CD4-positive, alpha-beta memory T cell (primary cell): ENCODE data around the gene FHIT. TPM values are rescaled to one million over a fixed set of nuclear protein-coding genes. Genes with fewer than 3 reads are reported as not detected.

Source experiments
- CTCF ChIA-PET: fragments of 350-600 bp; sonication (Branson Sonifier 250); formaldehyde crosslinking; loops from one replicate; lab custom pipeline; 2021; ENCODE audit warnings: inconsistent platforms; ENCODE audit not compliant: partially characterized antibody; lab: Charles Lee
- POLR2A ChIA-PET: fragments of 350-600 bp; sonication (Branson Sonifier 250); formaldehyde crosslinking; loops from one replicate; lab custom pipeline; 2021; ENCODE audit not compliant: partially characterized antibody; lab: Charles Lee
- DNase-seq, 5 donors: peaks; one replicate each; pipeline versions ENCODE4 v3.0.0 to v3.0.0-alpha.2; 2020 to 2022; ENCODE audit warnings: mixed read lengths in 1 of 5
- H3K27ac ChIP-seq: one replicate; pipeline ENCODE4 v1.7.0; 2013; ENCODE audit warnings: low read depth, low read length
- H3K27me3 ChIP-seq: 2 replicates; pipeline ENCODE4 v1.7.0; 2013; ENCODE audit warnings: mild to moderate bottlenecking, low read length, moderate library complexity; ENCODE audit not compliant: insufficient read depth
- H3K36me3 ChIP-seq: 2 replicates; pipeline ENCODE4 v1.7.0; 2013; ENCODE audit warnings: mild to moderate bottlenecking, low read length, moderate library complexity; ENCODE audit not compliant: insufficient read depth
- H3K4me1 ChIP-seq: 2 replicates; pipeline ENCODE4 v1.7.0; 2013; ENCODE audit warnings: mild to moderate bottlenecking, low read length, moderate library complexity; ENCODE audit not compliant: insufficient read depth
- H3K4me3 ChIP-seq, 2 donors: one replicate each; pipeline ENCODE4 v1.7.0; 2013; ENCODE audit warnings: low read length in 2 of 2, mild to moderate bottlenecking in 1 of 2
- H3K9me3 ChIP-seq, 2 donors: one replicate each; pipeline ENCODE4 v1.7.0; 2013; ENCODE audit warnings: low read length in 2 of 2, control low read depth in 1 of 2; ENCODE audit not compliant: control insufficient read depth in 1 of 2
- H3K27ac Mint-ChIP-seq, 7 donors: one replicate each; pipeline ENCODE4 v1.8.0; 2020 to 2021; ENCODE audit warnings: mixed read lengths in 7 of 7, mild to moderate bottlenecking in 6 of 7, inconsistent platforms in 3 of 7, moderate library complexity in 3 of 7
- H3K27me3 Mint-ChIP-seq, 2 donors: one replicate each; pipeline ENCODE4 v1.8.0; 2020 to 2021; ENCODE audit warnings: mixed read lengths in 2 of 2
- H3K36me3 Mint-ChIP-seq, 2 donors: one replicate each; pipeline ENCODE4 v1.8.0; 2020 to 2021; ENCODE audit warnings: mixed read lengths in 2 of 2, inconsistent platforms in 1 of 2, mild to moderate bottlenecking in 1 of 2
- H3K4me1 Mint-ChIP-seq, 4 donors: one replicate each; pipeline ENCODE4 v1.8.0; 2020 to 2021; ENCODE audit warnings: mixed read lengths in 4 of 4, mild to moderate bottlenecking in 1 of 4
- H3K4me3 Mint-ChIP-seq, 8 donors: one replicate each; pipeline ENCODE4 v1.8.0; 2020 to 2021; ENCODE audit warnings: mixed read lengths in 8 of 8, mild to moderate bottlenecking in 7 of 8, moderate library complexity in 6 of 8, inconsistent platforms in 3 of 8
- H3K9me3 Mint-ChIP-seq, 8 donors: one replicate each; pipeline ENCODE4 v1.8.0; 2020 to 2021; ENCODE audit warnings: mixed read lengths in 8 of 8, mild to moderate bottlenecking in 5 of 8, inconsistent platforms in 3 of 8, moderate library complexity in 1 of 8
- intact Hi-C: fragments of 100-400 bp; cut with micrococcal nuclease; formaldehyde crosslinking; loops from one replicate; pipeline ENCODE4 v1.15.1; 2023
- polyA plus RNA-seq, 2 donors: library from polyadenylated mRNA; unstranded; fragments of 300-500 nt; fragmentation: Illumina TruSeq; gene quantifications; one replicate each; pipeline ENCODE4 v1.2.3, GENCODE V29; 2021
- total RNA-seq, 2 experiments: library from RNA; stranded (reverse); gene quantifications; one replicate each; pipeline ENCODE4 v1.2.3, GENCODE V29; 2021

The FHIT gene
- total and polyA plus RNA-seq, 4 experiments from 2014 or later: 8.5 to 58.7 (median 33.2) TPM

DNA sequence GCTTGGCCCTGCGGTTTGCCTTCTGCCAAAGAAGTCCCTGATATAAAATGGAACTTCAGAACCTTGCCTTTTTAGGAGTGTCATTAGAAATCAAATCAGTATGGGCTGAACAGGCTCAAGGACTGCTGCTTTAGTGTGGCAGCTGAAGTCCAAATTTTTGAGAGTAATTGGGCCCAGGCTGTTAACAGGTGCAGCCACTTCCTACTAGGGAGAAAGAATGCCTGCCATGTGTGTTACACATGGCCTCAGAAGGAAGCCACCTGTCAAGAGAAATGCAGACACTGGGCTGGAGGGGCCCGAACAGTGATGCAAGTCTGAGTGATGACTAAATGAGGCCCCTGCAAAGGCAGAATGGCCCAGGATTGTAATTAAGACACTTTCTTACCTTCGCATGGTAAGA lies 1414.7 kb downstream of the FHIT start:
- H3K4me1 ChIP-seq: peaks cover 14% of the 10 kb centered on the region
- POLR2A ChIA-PET: no interaction called here
- H3K36me3 ChIP-seq: no peaks in the 10 kb centered on the region
- intact Hi-C loops: no loop called here
- H3K27me3 Mint-ChIP-seq: no peaks in the 10 kb centered on the region
- H3K27ac ChIP-seq: no peak overlapping the region
- H3K4me3 ChIP-seq: no peak overlapping the region
- H3K36me3 Mint-ChIP-seq: peaks cover 0 to 5% of the 10 kb centered on the region in 2 donors
- peaks cover 12 to 26% (median 18%) of the 10 kb centered on the region in 4 donors for H3K4me1 Mint-ChIP-seq
- peaks cover 0 to 4% (median 0%) of the 10 kb centered on the region in 8 donors for H3K9me3 Mint-ChIP-seq
- CTCF ChIA-PET: interaction anchor here (1.0 kb wide), 1 partner anchor 21 kb away, joined by 3 read pairs; no protein-coding TSS in a partner anchor
- H3K4me3 Mint-ChIP-seq: no peak overlapping the region
- no peaks in the 10 kb centered on the region for H3K27me3 ChIP-seq
- H3K9me3 ChIP-seq: no peaks in the 10 kb centered on the region
- no peak overlapping the region for H3K27ac Mint-ChIP-seq
- DNase-seq: no peak

GRCh38 chr3:59832702-59833101 lies 1418.5 kb downstream of the FHIT start:
- Histone ChIP-seq H3K9me3 (no peaks in the 10 kb centered on the region), H3K4me1 (no peaks in the 10 kb centered on the region), H3K27ac (no peak overlapping the region), H3K4me3 (no peak overlapping the region), H3K36me3 (no peaks in the 10 kb centered on the region), H3K27me3 (no peaks in the 10 kb centered on the region)
- no peak for DNase-seq
- Mint-ChIP-seq H3K9me3 (peaks cover 0 to 4% (median 0%) of the 10 kb centered on the region in 8 donors), H3K27me3 (no peaks in the 10 kb centered on the region), H3K36me3 (peaks cover 0 to 5% of the 10 kb centered on the region in 2 donors), H3K4me1 (peaks cover 0 to 5% (median under 1%) of the 10 kb centered on the region in 4 donors), H3K4me3 (no peak overlapping the region), H3K27ac (no peak overlapping the region)
- ChIA-PET POLR2A (no interaction called here), CTCF (interaction anchor here (1.2 kb wide), 1 partner anchor 25 kb away, joined by 4 read pairs; no protein-coding TSS in a partner anchor)
- intact Hi-C loops: no loop called here

DNA sequence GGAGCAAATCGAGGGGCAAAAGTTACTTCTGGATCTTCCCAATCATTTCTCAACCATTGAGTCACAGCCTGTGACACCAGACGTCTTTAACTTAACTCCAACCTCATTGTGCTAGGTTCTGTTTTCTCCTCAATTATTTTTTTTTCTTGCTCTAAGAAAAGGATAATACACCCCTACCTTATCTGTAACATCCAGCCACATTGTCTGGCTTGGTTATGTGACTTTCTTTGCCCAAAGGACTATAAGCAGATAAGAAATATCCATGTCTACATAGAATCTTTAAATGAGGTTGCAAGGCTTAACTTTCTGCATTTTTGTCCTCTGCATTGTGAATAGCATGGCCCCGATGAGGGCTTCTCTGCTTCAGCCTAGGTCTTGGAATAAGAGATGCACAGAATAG lies 1419.0 kb downstream of the FHIT start:
- Mint-ChIP-seq H3K4me3 (no peak overlapping the region), H3K4me1 (peaks cover 0 to 5% (median under 1%) of the 10 kb centered on the region in 4 donors), H3K27me3 (no peaks in the 10 kb centered on the region), H3K36me3 (peaks cover 0 to 5% of the 10 kb centered on the region in 2 donors), H3K27ac (no peak overlapping the region), H3K9me3 (peaks cover 0 to 4% (median 0%) of the 10 kb centered on the region in 8 donors)
- ChIA-PET CTCF (interaction anchor here (1.2 kb wide), 1 partner anchor 25 kb away, joined by 4 read pairs; no protein-coding TSS in a partner anchor), POLR2A (no interaction called here)
- Histone ChIP-seq H3K27ac (no peak overlapping the region), H3K27me3 (no peaks in the 10 kb centered on the region), H3K4me1 (no peaks in the 10 kb centered on the region), H3K36me3 (no peaks in the 10 kb centered on the region), H3K9me3 (no peaks in the 10 kb centered on the region), H3K4me3 (no peak overlapping the region)
- DNase-seq: no peak
- intact Hi-C loops: no loop called here

- Histone ChIP-seq H3K36me3 (no peaks in the 10 kb centered on the region), H3K4me3 (no peak overlapping the region), H3K27ac (no peak overlapping the region), H3K27me3 (no peaks in the 10 kb centered on the region), H3K4me1 (no peaks in the 10 kb centered on the region), H3K9me3 (no peaks in the 10 kb centered on the region)
- H3K27me3 Mint-ChIP-seq: no peaks in the 10 kb centered on the region
- H3K27ac Mint-ChIP-seq: no peak overlapping the region
- H3K36me3 Mint-ChIP-seq: peaks cover 0 to 5% of the 10 kb centered on the region in 2 donors
- ChIA-PET CTCF (no interaction called here), POLR2A (no interaction called here)
- no peak for DNase-seq
- peaks cover 0 to 8% (median 2%) of the 10 kb centered on the region in 4 donors for H3K4me1 Mint-ChIP-seq
- peaks cover 0 to 4% (median 0%) of the 10 kb centered on the region in 8 donors for H3K9me3 Mint-ChIP-seq
- no peak overlapping the region for H3K4me3 Mint-ChIP-seq
- intact Hi-C loops: no loop called here
Measured at GRCh38 chr3:59831394-59831793, 1419.9 kb downstream of the FHIT start.

DNA sequence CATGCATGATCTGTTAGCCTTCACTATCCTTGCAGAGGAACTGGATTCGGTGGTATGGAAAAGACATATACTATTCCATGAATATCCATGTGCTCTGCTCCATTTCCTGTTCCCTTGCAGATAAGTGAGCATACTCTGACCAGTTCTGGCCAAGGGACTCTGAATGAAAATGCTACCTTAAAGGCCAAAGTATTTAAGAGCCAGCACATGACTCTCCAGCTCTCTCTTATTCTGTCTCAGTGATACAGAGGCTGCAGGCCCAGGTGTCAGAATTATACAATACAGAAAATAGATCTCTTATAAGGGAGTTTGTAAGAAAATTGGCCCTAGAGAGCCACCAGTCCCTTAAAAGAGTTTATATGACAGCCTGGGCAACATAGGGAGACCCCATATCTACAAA lies 1421.7 kb downstream of the FHIT start:
- ChIA-PET POLR2A (no interaction called here), CTCF (no interaction called here)
- Histone ChIP-seq H3K4me1 (no peaks in the 10 kb centered on the region), H3K4me3 (no peak overlapping the region), H3K36me3 (no peaks in the 10 kb centered on the region), H3K9me3 (no peaks in the 10 kb centered on the region), H3K27me3 (no peaks in the 10 kb centered on the region), H3K27ac (no peak overlapping the region)
- H3K36me3 Mint-ChIP-seq: no peaks in the 10 kb centered on the region
- DNase-seq: no peak
- H3K27ac Mint-ChIP-seq: no peak overlapping the region
- no peak overlapping the region for H3K4me3 Mint-ChIP-seq
- intact Hi-C loops: no loop called here
- no peaks in the 10 kb centered on the region for H3K27me3 Mint-ChIP-seq
- peaks cover 0 to 16% (median 3%) of the 10 kb centered on the region in 4 donors for H3K4me1 Mint-ChIP-seq
- no peaks in the 10 kb centered on the region for H3K9me3 Mint-ChIP-seq

- H3K9me3 Mint-ChIP-seq: peaks cover 0 to 2% (median 0%) of the 10 kb centered on the region in 8 donors
- POLR2A ChIA-PET: no interaction called here
- no peak for DNase-seq
Measured at GRCh38 chr3:59824876-59825275, 1426.4 kb downstream of the FHIT start.

GRCh38 chr3:59821274-59821673 lies 1430.0 kb downstream of the FHIT start:
- no peak overlapping the region for H3K27ac Mint-ChIP-seq
- peaks cover 0 to 2% (median 0%) of the 10 kb centered on the region in 8 donors for H3K9me3 Mint-ChIP-seq
- intact Hi-C loops: no loop called here
- Histone ChIP-seq H3K4me1 (no peaks in the 10 kb centered on the region), H3K36me3 (no peaks in the 10 kb centered on the region), H3K27ac (no peak overlapping the region), H3K4me3 (no peak overlapping the region), H3K9me3 (no peaks in the 10 kb centered on the region), H3K27me3 (no peaks in the 10 kb centered on the region)
- DNase-seq: no peak
- H3K36me3 Mint-ChIP-seq: peaks cover 2 to 14% of the 10 kb centered on the region in 2 donors
- H3K4me3 Mint-ChIP-seq: no peak overlapping the region
- ChIA-PET CTCF (no interaction called here), POLR2A (no interaction called here)
- H3K27me3 Mint-ChIP-seq: no peaks in the 10 kb centered on the region
- H3K4me1 Mint-ChIP-seq: peaks cover 0 to 13% (median 4%) of the 10 kb centered on the region in 4 donors

More at GRCh38 chr3:59824876-59825275, 1426.4 kb downstream of the FHIT start:
- Mint-ChIP-seq H3K27me3 (no peaks in the 10 kb centered on the region), H3K4me1 (peaks cover 0 to 16% (median 5%) of the 10 kb centered on the region in 4 donors), H3K4me3 (no peak overlapping the region), H3K36me3 (peaks cover 0 to 14% of the 10 kb centered on the region in 2 donors), H3K27ac (no peak overlapping the region)
- Histone ChIP-seq H3K4me3 (no peak overlapping the region), H3K27me3 (no peaks in the 10 kb centered on the region), H3K9me3 (no peaks in the 10 kb centered on the region), H3K36me3 (no peaks in the 10 kb centered on the region), H3K4me1 (no peaks in the 10 kb centered on the region), H3K27ac (no peak overlapping the region)
- CTCF ChIA-PET: no interaction called here
- intact Hi-C loops: no loop called here
